Sigmoid colon (tissue), 7 donors: ENCODE measurements around the gene MLNR. TPM values are rescaled to one million over a fixed set of nuclear protein-coding genes. Genes with fewer than 3 reads are reported as not detected.

Source experiments
- DNase-seq: peaks from one replicate; pipeline ENCODE4 v3.0.0-alpha.2; 2019
- H3K27ac ChIP-seq, 4 donors: fragments of 200-600 bp; sonication (generic); one replicate each; pipeline ENCODE4 v1.5.1; 2016 to 2019; ENCODE audit warnings: mild to moderate bottlenecking in 1 of 4
- H3K27me3 ChIP-seq, 3 donors: fragments of 200-600 bp; sonication (generic); one replicate each; pipeline ENCODE4 v1.5.1; 2019; ENCODE audit warnings: mild to moderate bottlenecking in 1 of 3
- H3K36me3 ChIP-seq, 4 donors: fragments of 200-600 bp; sonication (generic); one replicate each; pipeline ENCODE4 v1.5.1; 2016 to 2019
- H3K4me1 ChIP-seq, 4 donors: fragments of 200-600 bp; sonication (generic); one replicate each; pipeline ENCODE4 v1.5.1; 2017 to 2019
- H3K4me3 ChIP-seq, 4 donors: fragments of 200-600 bp; sonication (generic); one replicate each; pipeline ENCODE4 v1.5.1; 2017 to 2019; ENCODE audit warnings: mild to moderate bottlenecking in 2 of 4, moderate library complexity in 1 of 4
- H3K9me3 ChIP-seq, 4 donors: fragments of 200-600 bp in 3 of 4; sonication (generic) in 3 of 4; one replicate each; pipeline versions ENCODE4 v1.5.1 to v1.6.1; 2013 to 2019
- EP300 ChIP-seq, 4 donors: sonication (generic); formaldehyde crosslinking; IDR thresholded peaks; one replicate each; pipeline ENCODE4 v1.6.1; 2017; ENCODE audit warnings: antibody characterized with exemption in 4 of 4
- POLR2A ChIP-seq, 2 donors: fragments of 450-650 bp; IDR thresholded peaks; one replicate each; pipeline ENCODE4 v1.6.1; 2016; ENCODE audit warnings: antibody characterized with exemption in 2 of 2, mild to moderate bottlenecking in 2 of 2, moderate library complexity in 2 of 2
- POLR2AphosphoS5 ChIP-seq, 4 donors: sonication (generic); formaldehyde crosslinking; IDR thresholded peaks; one replicate each; pipeline ENCODE4 v1.6.1; 2017; ENCODE audit warnings: antibody characterized with exemption in 4 of 4
- WGBS, 2 donors: extraction: QIAGEN DNeasy Blood & Tissue Kit; methylation state at CpG; one replicate each; pipeline ENCODE4 v1.1.7; 2013; 5-methylcytosine and 5-hydroxymethylcytosine counted together
- intact Hi-C: fragments of 100-400 bp; cut with DNase I; formaldehyde crosslinking; loops from one replicate; pipeline ENCODE4 v1.15.1; 2023
- polyA plus RNA-seq, 3 donors: library from polyadenylated mRNA; stranded (reverse); fragments of 200-250 nt; gene quantifications; one replicate each; pipeline ENCODE4 v1.2.3, GENCODE V29; 2013
- total RNA-seq, 4 donors: library from RNA; depleted of rRNA; stranded (reverse); fragments of >200 nt; gene quantifications; one replicate each; pipeline ENCODE4 v1.1.0, GENCODE V29; 2016
- TF ChIP-seq, protein P1 (sequence below), 4 experiments: fragments of 450-650 bp in 3 of 4; fragments of 200-600 bp in 1 of 4; IDR thresholded peaks; one replicate each; pipeline ENCODE4 v1.5.1; 2016 to 2019; ENCODE audit warnings: antibody characterized with exemption in 4 of 4, mild to moderate bottlenecking in 3 of 4, moderate library complexity in 2 of 4
- donor health status: healthy with polysubstance abuse.
- donor health status: Bipolar disorder and iron deficiency.
- donor health status: healthy.

The MLNR gene
- total and polyA plus RNA-seq, 7 donors, result 0.71 TPM; not detected in 6

DNA sequence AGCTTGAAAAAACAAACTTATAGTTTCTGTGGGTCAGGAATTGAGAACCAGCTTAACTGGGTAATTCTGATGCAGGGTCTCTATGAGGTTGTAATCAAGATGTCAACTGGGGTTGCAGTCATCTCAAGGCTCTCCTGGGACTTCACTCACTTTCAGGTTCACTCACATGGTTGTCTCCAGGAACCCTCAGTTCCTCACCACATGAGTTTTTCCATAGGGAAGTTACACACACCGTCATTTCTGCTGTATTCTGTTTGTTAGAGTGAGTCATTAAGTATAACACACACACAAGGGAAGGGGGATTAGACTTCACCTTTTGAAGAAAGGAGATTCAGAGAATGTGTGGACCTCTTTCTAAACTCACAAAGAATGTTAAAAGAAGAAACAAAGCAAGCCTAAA, 34.9 kb upstream of the MLNR start:
- H3K27ac ChIP-seq, result no peak overlapping the region
- no peaks in the 10 kb centered on the region for H3K27me3 ChIP-seq
- TF ChIP-seq EP300 (IDR thresholded peaks at IDR 0.05) (no peak), POLR2AphosphoS5 (IDR thresholded peaks at IDR 0.05) (no peak), POLR2A (IDR thresholded peaks at IDR 0.05) (no peak)
- TF ChIP-seq, protein P1, sequence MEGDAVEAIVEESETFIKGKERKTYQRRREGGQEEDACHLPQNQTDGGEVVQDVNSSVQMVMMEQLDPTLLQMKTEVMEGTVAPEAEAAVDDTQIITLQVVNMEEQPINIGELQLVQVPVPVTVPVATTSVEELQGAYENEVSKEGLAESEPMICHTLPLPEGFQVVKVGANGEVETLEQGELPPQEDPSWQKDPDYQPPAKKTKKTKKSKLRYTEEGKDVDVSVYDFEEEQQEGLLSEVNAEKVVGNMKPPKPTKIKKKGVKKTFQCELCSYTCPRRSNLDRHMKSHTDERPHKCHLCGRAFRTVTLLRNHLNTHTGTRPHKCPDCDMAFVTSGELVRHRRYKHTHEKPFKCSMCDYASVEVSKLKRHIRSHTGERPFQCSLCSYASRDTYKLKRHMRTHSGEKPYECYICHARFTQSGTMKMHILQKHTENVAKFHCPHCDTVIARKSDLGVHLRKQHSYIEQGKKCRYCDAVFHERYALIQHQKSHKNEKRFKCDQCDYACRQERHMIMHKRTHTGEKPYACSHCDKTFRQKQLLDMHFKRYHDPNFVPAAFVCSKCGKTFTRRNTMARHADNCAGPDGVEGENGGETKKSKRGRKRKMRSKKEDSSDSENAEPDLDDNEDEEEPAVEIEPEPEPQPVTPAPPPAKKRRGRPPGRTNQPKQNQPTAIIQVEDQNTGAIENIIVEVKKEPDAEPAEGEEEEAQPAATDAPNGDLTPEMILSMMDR (IDR thresholded peaks at IDR 0.05), result no peak
- peaks cover 4 to 82% (median 25%) of the 10 kb centered on the region in 4 donors for H3K36me3 ChIP-seq
- intact Hi-C loops, result no loop called here
- H3K4me1 ChIP-seq, result no peaks in the 10 kb centered on the region
- WGBS, 2 donors, result 57 to 67% methylated on average over 1 of the region's 1 CpG
- H3K4me3 ChIP-seq, result no peak overlapping the region
- DNase-seq, result no peak
- no peaks in the 10 kb centered on the region for H3K9me3 ChIP-seq

DNA sequence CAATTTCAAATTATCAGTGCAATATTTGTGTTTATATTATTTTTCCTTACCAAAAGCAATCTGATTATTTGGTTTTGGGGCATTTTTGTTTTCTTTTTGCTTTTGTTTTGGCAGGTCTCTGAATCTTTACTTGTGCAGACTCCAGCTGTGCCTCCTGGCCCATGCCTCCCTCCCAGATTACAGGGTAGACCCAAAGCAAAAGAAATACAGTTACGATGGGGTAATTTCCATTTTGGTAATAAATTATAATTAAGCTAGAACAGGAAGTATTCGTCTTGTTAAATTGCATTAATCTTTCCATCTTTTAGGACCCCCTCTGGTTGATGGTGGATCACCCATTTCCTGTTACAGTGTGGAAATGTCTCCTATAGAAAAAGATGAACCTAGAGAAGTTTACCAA, 29.2 kb upstream of the MLNR start:
- Histone ChIP-seq H3K36me3 (peaks cover 18 to 79% (median 40%) of the 10 kb centered on the region in 4 donors), H3K4me3 (no peak overlapping the region), H3K27ac (no peak overlapping the region), H3K9me3 (no peaks in the 10 kb centered on the region), H3K4me1 (no peaks in the 10 kb centered on the region), H3K27me3 (no peaks in the 10 kb centered on the region)
- TF ChIP-seq POLR2A (IDR thresholded peaks at IDR 0.05) (no peak), EP300 (IDR thresholded peaks at IDR 0.05) (no peak), POLR2AphosphoS5 (IDR thresholded peaks at IDR 0.05) (no peak)
- TF ChIP-seq, protein P1 (IDR thresholded peaks at IDR 0.05), result no peak
- WGBS, 2 donors, result 89 to 92% methylated on average over 2 of the region's 2 CpGs
- no peak for DNase-seq
- intact Hi-C loops, result no loop called here

DNA sequence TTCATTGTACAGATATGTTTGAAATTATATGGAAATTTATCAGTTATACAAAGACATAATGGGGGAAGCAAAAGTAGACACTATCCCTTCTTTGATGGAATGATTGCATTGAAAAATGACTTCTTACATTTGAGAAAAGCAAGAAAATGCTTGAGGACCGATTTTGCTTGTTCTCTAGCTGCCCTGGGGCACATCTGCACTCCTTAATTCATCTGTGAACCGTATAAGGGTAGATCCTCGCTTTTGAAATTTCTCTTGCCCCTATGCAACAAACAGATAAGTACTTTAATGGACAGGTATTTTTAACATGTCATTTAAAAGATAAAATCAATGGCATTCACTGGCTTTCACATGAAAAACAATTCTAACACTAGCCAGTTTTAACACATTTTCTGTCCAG, 13.5 kb upstream of the MLNR start:
- TF ChIP-seq POLR2AphosphoS5 (IDR thresholded peaks at IDR 0.05) (no peak), POLR2A (IDR thresholded peaks at IDR 0.05) (no peak), EP300 (IDR thresholded peaks at IDR 0.05) (no peak)
- TF ChIP-seq, protein P1 (IDR thresholded peaks at IDR 0.05), result no peak
- Histone ChIP-seq H3K36me3 (peaks cover 3 to 76% (median 16%) of the 10 kb centered on the region in 4 donors), H3K27me3 (no peaks in the 10 kb centered on the region), H3K4me3 (no peak overlapping the region), H3K9me3 (no peaks in the 10 kb centered on the region), H3K27ac (no peak overlapping the region), H3K4me1 (no peaks in the 10 kb centered on the region)
- DNase-seq, result no peak
- 94 to 98% methylated on average over 3 of the region's 3 CpGs for WGBS, 2 donors
- intact Hi-C loops, result no loop called here

DNA sequence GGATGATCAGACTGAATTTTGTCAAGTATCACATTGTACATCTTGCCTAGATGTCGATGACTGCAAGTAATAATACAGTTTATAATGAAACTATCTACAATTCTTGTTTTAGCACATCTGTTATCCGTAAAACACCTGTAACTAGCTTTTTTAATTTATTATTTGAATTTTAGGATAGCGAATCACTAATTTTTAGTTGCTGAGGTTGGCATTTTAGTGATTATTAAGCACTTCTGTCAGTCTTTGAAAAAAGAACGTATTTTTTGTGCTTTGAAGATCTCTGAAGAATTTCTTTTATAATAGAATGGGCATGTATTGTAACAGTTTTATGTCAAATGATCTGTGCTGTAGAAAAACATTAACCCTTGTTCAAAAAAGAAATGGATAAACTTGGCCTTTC, 11.5 kb upstream of the MLNR start:
- Histone ChIP-seq H3K4me3 (no peak overlapping the region), H3K9me3 (no peaks in the 10 kb centered on the region), H3K36me3 (peaks cover 0 to 56% (median 5%) of the 10 kb centered on the region in 4 donors), H3K27me3 (no peaks in the 10 kb centered on the region), H3K4me1 (no peaks in the 10 kb centered on the region), H3K27ac (no peak overlapping the region)
- TF ChIP-seq POLR2AphosphoS5 (IDR thresholded peaks at IDR 0.05), result no peak
- no peak for TF ChIP-seq EP300 (IDR thresholded peaks at IDR 0.05)
- TF ChIP-seq, protein P1 (IDR thresholded peaks at IDR 0.05), result no peak
- no peak for TF ChIP-seq POLR2A (IDR thresholded peaks at IDR 0.05)
- WGBS, 2 donors, result 97% methylated on average over 4 of the region's 4 CpGs
- intact Hi-C loops, result no loop called here
- no peak for DNase-seq

DNA sequence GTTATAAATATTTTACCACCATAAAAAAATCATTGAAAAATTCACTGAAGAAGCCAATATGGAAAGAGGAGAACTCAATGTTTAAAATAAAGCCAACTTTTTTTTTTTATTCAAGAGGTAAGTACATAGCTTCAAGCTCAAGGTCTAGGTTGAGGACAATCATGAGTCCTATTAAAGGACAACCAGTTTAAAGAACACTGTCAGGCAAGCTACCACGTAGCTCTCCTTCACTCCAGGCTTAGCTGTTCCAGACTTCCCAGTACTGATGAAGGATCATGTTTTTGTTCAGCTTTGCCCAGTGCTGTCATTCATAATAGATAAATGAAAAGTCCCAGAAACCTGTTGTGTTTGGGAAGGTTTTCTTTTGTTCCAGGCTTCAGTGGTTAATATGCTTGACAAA, 10.0 kb upstream of the MLNR start:
- intact Hi-C loops, result no loop called here
- no peak for TF ChIP-seq EP300 (IDR thresholded peaks at IDR 0.05)
- no peak for TF ChIP-seq POLR2AphosphoS5 (IDR thresholded peaks at IDR 0.05)
- TF ChIP-seq POLR2A (IDR thresholded peaks at IDR 0.05), result no peak
- TF ChIP-seq, protein P1 (IDR thresholded peaks at IDR 0.05), result no peak
- 95% methylated on average over 1 of the region's 1 CpG for WGBS, 2 donors
- H3K4me3 ChIP-seq, result no peak overlapping the region
- no peaks in the 10 kb centered on the region for H3K4me1 ChIP-seq
- H3K27ac ChIP-seq, result no peak overlapping the region
- H3K27me3 ChIP-seq, result no peaks in the 10 kb centered on the region
- peaks cover 0 to 41% (median 4%) of the 10 kb centered on the region in 4 donors for H3K36me3 ChIP-seq
- DNase-seq, result no peak
- no peaks in the 10 kb centered on the region for H3K9me3 ChIP-seq
